ENCODE results near the gene MTSS2. TPM values are rescaled to one million over a fixed set of nuclear protein-coding genes. Genes with fewer than 3 reads are reported as not detected.

MTSS2 gene
- total RNA-seq, 1 donor from 2014 or later = 92.2 TPM

GRCh38 chr16:70670175-70670574, 15.7 kb downstream of the MTSS2 start:
- TF ChIP-seq CTCF (conservative IDR thresholded peaks at IDR 0.05) = no peak
- no peaks in the 10 kb centered on the region for H3K27me3 Mint-ChIP-seq
- H3K27ac Mint-ChIP-seq = no peak overlapping the region
- DNase-seq (ENCODE audit: extremely low spot score, unreplicated experiment) = no peak
- H3K36me3 Mint-ChIP-seq = peaks cover 51% of the 10 kb centered on the region
- no peak overlapping the region for H3K4me3 Mint-ChIP-seq
- H3K4me1 Mint-ChIP-seq (ENCODE audit: unreplicated experiment) = no peaks in the 10 kb centered on the region
- no peaks in the 10 kb centered on the region for H3K9me3 Mint-ChIP-seq

GRCh38 chr16:70665806-70666735, 19.8 kb downstream of the MTSS2 start:
- H3K36me3 Mint-ChIP-seq = peaks cover 31% of the 10 kb centered on the region
- no peaks in the 10 kb centered on the region for H3K27me3 Mint-ChIP-seq
- H3K4me1 Mint-ChIP-seq (ENCODE audit: unreplicated experiment) = no peaks in the 10 kb centered on the region
- no peak for TF ChIP-seq CTCF (conservative IDR thresholded peaks at IDR 0.05)
- DNase-seq (ENCODE audit: extremely low spot score, unreplicated experiment) = no peak
- H3K9me3 Mint-ChIP-seq = no peaks in the 10 kb centered on the region
- H3K4me3 Mint-ChIP-seq = no peak overlapping the region
- no peak overlapping the region for H3K27ac Mint-ChIP-seq

GRCh38 chr16:70665113-70665694, 20.6 kb downstream of the MTSS2 start:
- Mint-ChIP-seq H3K4me3 (no peak overlapping the region), H3K9me3 (no peaks in the 10 kb centered on the region), H3K27me3 (no peaks in the 10 kb centered on the region), H3K36me3 (peaks cover 26% of the 10 kb centered on the region), H3K4me1 (ENCODE audit: unreplicated experiment) (no peaks in the 10 kb centered on the region), H3K27ac (no peak overlapping the region)
- TF ChIP-seq CTCF (conservative IDR thresholded peaks at IDR 0.05) = no peak
- no peak for DNase-seq (ENCODE audit: extremely low spot score, unreplicated experiment)

- DNase-seq (ENCODE audit: extremely low spot score, unreplicated experiment) = no peak
- Mint-ChIP-seq H3K27ac (no peak overlapping the region), H3K9me3 (no peaks in the 10 kb centered on the region), H3K4me1 (ENCODE audit: unreplicated experiment) (no peaks in the 10 kb centered on the region), H3K36me3 (peaks cover 19% of the 10 kb centered on the region), H3K27me3 (no peaks in the 10 kb centered on the region), H3K4me3 (no peak overlapping the region)
- no peak for TF ChIP-seq CTCF (conservative IDR thresholded peaks at IDR 0.05)
Observed at GRCh38 chr16:70664325-70665112, 21.3 kb downstream of the MTSS2 start.

GRCh38 chr16:70663524-70664324, 22.1 kb downstream of the MTSS2 start:
- no peak for TF ChIP-seq CTCF (conservative IDR thresholded peaks at IDR 0.05)
- no peak overlapping the region for H3K27ac Mint-ChIP-seq
- no peaks in the 10 kb centered on the region for H3K9me3 Mint-ChIP-seq
- no peak overlapping the region for H3K4me3 Mint-ChIP-seq
- H3K4me1 Mint-ChIP-seq (ENCODE audit: unreplicated experiment) = no peaks in the 10 kb centered on the region
- H3K27me3 Mint-ChIP-seq = no peaks in the 10 kb centered on the region
- DNase-seq (ENCODE audit: extremely low spot score, unreplicated experiment) = no peak
- H3K36me3 Mint-ChIP-seq = peaks cover 13% of the 10 kb centered on the region
